GM21576 (cell line): ENCODE measurements around the gene CARD11.
A peak's percentile ranks its signal among the peaks of the same experiment; 100 is the strongest.

Source experiments
- ATAC-seq: cut with Tn5 transposase; IDR thresholded peaks from one replicate; pipeline ENCODE4 v1.9.1; 2021; ENCODE audit warnings: mild to moderate bottlenecking, moderate library complexity; ENCODE audit not compliant: unreplicated experiment

Gene CARD11

DNA sequence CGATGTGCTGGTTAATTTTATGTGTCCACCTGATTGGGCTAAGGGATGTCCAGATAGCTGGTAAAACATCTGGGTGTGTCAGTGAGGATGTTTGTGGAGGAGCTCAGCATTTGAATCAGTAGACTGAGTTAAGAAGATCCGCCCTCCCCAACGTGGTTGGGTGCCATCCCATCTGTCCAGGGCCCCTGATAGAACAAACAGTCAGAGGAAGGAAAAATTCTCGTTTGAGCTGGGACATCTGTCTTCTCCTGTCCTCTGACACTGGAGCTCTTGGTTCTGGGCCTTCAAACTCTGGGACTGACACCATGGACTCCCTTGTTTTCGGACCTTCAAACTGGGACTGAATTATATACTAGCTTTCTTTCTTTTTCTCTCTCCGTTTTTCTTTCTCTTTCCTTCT is 59.6 kb downstream of the CARD11 start:
- ATAC-seq, result no peak

DNA sequence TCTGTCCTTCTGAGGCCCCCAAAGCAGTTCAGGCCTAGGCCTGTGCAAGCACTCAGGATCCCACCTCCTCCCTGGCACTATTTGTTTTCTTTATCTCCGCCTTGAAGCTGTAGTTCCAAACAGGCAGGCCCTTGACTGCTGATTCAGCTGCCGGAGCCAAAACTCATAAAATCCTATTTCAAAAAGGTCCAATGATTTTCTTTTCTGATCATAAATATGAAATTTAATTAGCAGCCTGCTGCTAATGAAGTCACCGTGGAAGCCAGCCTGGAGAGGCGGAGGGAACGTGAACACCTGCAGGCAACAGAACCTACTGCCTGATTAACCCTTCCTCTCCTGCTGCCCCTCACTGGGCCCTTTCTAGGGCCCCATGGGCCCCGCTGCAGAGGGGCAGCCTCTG is 60.1 kb downstream of the CARD11 start:
- ATAC-seq, result no peak

DNA sequence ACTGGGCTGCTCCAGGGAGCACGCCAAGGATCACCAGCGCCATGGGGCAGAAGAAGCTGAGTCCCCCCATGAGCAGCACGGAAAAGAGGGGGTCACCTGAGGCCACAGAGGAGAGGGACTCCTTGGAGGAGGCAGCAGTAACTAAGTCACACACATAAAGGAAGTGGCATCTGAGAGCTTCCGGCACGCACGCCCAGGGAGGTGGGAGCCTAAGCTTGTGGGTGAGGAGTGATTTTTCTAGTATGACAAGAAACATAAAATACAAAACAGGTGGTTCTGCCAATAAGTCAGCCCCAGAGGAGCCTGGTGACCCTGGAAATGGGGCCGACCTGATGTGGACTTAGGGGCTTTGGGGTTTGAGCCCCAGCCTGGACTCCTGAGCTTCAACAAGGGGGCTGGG is 60.8 kb downstream of the CARD11 start:
- no peak for ATAC-seq

DNA sequence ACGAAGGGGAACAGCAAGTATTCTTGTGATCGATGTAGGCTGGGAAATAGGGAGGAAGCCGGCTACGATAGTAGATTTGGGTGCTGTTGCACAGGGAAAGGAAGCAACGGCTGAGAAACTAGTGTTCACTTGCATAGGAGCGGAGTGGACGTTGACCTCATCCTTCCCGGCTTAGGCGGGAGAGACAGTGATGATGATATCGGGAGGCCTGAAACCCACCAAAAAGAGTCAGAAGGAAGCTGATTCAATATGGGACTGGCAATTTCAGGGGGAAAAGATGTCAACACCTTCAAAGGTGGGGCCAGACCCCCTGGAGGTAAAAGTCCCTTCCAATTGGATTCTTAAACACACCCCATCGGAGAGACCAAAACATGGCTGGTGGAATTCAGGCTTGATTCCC is 61.3 kb downstream of the CARD11 start:
- no peak for ATAC-seq

DNA sequence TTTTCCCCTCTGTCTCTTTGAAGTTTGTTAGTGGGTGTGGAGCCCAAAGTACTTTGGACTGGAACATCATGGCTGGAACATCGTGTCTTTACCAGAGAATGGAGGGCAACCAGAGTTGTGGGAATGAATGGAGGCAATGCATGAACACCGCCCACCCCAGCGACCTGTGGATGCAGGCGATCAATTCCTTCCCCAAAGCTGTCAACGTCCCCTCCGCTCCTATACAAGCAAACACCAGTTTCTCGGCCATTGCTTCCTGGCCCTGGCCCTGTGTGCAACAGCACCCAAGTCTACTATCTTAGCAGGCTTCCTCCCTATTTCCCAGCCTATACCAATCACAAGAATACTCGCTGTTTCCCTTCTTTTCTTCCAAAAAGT is 62.6 kb downstream of the CARD11 start:
- no peak for ATAC-seq

DNA sequence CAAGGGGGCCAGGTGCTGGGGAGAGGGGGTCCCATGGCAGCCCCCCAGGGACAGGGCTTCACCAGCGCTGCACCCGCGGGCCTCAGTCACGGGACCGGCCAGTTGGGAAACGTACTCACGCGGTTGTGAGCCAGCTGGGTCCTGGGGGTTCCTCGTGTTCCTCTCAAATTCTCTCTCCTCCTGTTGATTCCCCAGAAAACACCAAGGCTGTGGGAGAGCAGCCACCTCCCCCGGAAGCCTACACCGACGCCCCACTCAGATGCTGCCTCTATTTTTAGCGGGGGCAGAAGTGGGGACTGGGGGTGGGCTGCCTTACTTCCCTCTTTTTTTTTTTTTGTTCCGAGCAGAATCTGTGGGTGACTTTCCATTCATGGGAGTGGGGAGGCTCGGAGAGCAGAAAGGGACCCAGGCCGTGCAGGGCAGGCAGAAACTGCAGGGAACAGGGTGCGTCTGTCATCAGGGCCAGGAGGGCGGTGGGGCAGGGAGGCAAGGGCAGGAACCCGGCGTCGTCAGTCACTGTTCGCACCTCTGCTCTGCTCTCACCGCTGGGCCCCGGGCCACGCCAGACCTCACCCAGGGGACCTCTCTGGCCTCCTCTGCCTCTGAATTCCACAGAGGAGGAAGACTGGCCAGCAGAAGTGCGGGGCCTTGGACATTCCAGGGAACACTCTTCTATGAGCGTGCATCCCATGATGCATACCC is 63.1 kb downstream of the CARD11 start:
- ATAC-seq, result no peak

DNA sequence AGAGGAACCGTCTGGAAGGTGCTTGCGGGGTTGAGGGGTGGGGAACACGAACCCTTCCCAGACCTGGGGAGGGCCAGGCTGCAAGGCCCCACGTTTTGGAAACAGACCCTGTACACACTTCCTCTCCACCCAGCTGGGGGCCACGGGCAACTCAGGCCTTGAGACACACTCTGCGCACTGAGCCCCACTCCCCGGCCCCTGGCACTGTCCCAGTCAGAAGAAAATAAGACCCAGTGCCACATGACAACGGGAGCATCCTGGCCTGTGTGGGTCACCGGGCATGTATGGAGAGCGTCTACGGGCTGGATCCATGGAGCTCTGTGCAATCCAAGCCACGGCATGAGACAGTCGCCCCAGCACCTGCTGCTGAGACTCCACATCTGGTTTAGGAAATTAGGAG is 63.7 kb downstream of the CARD11 start:
- no peak for ATAC-seq

DNA sequence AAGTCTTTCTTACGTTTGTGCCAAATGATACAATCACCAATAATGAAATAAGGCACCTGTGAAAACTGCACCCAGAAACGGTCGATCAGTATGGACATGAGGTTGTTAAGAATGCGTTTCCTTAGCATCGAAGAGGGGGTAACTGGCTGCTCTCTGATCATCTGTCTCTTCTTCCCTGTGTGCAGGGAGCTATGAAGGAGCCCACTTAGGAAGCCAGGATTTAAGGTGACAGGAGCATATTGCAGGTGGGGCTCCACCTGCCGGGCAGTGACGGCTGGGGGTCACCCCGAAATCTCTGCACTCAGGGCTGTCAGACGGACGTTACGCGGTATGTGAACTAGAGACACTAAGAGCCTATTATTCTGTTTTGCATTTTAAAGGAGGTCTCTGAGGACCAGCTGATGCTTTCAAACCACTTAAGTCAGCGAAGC is 64.5 kb downstream of the CARD11 start:
- ATAC-seq, result no peak

DNA sequence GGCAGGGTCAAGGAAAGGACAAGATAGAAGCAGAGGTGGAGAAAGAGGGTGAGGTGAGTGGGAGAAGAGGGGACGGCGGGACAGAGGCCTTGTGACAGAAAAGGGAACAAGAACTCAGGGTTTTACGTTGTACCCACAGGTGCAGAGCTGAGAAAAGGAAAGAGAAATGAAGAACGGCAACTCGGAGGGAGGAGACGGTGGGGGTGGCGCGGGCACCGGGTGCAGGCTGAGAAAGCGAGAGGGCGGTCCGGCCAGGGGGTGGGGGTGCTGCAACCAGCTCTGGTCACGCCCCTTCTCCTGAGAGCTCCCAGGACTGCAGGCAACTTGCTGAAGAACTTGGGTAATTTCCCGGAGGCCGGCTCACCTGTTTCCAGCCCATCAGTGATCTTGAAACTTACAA is 65.3 kb downstream of the CARD11 start:
- ATAC-seq, result peak; percentile 82

DNA sequence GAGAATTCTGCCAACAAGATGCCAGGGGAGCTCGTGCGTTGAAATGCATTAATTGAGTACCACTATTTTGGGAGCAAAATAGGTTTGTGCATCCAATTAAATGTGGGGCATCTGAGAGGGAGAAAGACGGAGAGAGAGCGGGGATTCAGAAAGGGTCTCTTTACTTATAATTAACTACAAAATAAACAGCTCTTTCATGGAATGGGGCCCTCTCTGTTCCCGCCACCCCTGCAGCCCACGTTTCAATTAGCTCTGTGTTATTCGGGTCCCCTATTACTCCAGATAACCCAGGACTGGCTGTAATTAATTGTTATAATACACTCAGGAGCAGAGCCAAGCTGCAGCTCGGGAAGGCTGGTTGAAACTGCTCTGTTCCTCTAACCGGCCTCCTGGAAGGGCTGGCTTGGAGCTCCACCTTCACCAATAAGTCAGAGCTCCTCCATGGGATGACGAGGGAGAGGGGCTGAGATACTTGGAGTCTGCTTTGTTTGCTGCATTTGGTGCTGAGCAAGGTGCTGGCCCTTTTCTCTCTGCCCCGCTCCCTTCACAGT is 67.8 kb downstream of the CARD11 start:
- ATAC-seq, result no peak

DNA sequence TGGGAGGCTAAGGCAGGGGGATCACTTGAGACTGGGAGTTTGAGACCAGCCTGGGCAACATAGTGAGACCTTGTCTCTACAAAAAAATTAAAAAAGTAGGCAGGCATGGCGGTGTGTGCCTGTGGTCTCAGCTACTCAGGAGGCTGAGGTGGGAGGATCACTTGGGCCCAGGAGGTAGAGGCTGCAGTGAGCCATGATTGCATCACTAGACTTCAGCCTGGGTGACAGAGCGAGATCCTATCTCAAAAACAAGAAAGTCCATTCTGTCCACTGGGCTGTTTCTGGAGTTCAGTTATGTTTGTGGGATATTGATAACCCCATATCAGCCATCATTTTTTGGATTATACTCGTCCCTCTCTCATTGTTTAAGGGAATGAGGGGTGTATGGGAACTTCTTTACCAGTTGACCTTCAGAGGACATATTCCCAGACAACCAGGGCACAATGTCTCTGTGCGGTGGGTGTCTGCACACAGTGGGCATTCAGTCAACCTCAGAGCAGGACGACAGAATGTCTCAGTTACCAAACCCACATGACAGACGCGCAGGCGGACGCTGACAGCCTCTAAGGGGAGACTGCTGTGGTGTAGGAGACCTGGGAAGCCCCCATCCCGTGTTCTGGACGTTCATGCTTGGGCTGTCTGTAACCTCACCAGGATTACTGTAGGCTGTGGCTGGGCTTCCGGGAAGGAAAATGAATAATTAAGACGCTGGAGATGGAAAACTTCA is 69.4 kb downstream of the CARD11 start:
- no peak for ATAC-seq

DNA sequence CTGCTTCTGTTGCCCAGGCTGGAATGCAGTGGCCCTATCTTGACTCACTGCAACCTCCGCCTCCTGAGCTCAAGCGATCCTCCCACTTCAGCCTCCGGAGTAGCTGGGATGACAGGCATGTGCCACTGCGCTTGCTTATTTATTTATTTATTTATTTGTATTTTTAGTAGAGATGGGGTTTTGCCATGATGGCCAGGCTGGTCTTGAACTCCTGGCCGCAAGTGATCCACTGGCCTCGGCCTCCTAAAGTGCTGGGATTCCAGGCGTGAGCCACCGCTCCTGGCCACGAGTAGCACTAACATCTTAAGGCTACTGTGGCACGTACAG is 70.9 kb downstream of the CARD11 start:
- ATAC-seq, result no peak

DNA sequence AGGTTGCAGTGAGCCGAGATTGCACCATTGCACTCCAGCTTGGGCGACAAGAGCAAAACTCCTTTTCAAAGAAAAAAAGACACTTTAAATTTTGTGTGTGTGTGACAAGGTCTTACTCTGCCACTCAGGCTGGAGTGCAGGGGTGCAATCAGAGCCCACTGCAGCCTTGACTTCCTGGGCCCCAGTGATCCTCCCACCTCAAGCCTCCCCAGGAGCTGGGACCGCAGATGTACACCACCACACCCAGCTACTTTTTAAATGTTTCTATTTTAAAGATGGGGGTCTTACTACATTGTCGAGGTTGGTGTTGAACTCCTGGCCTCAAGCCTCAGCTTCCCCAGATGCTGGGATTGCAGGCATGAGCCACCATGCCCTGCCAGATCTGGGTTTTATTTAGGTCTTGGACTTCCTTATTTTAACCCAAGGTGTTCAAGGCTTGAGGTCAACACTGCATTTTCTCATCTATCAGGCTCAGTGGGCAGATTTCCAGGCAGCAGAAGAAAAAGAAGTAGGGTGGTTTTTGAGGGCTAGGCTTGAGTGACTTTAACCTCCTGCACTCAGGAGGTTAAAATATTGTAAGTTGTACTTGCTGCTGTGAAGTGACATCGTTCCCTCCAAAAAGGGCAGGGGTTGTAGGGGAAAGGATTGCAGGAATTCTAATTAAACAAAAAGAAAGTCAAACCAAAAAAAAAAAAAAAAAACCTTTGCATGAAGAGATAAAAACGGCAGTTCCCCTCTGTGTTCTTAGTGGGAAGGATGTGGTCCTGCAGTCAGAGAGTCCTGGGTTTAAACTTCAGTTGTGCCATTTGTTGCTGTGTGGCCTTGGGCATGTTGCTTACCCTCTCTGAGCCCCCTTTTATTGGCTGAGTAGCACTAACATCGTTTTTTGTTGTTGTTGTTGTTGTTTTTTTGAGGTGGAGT is 71.5 kb downstream of the CARD11 start:
- ATAC-seq, result peak; percentile 76

DNA sequence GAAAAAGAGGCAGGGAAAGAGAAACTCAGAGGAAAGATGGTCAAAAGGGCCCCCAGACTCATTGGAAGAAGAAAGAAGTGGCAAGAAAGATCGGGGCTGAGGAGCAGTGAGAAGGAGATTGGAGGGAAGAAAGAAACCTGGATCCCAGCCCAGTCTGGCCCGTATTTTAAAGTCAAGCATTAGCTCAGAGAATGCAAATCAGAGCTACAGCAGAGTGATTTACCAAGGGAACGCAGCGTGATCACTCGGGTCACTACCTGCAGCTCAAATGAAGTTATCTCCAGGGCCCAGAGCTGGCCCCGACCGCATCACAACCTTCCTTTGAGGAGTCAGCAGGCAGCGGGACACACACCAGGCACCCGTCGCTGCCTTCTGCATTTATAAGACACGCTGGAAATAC is 72.8 kb downstream of the CARD11 start:
- ATAC-seq, result no peak

DNA sequence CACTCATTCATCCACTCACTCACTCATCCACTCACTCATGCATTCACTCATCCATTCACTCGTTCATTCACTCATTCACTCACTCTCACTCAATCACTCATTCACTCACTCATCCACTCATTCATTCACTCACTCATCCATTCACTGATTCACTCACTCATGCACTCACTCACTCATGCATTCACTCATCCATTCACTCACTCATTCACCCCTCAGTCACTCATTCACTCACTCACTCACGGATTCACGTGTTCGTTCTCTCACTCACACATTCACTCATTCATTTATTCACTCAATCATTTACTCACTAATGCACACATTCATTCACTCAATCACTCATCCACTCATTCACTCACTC is 73.4 kb downstream of the CARD11 start:
- ATAC-seq, result no peak

DNA sequence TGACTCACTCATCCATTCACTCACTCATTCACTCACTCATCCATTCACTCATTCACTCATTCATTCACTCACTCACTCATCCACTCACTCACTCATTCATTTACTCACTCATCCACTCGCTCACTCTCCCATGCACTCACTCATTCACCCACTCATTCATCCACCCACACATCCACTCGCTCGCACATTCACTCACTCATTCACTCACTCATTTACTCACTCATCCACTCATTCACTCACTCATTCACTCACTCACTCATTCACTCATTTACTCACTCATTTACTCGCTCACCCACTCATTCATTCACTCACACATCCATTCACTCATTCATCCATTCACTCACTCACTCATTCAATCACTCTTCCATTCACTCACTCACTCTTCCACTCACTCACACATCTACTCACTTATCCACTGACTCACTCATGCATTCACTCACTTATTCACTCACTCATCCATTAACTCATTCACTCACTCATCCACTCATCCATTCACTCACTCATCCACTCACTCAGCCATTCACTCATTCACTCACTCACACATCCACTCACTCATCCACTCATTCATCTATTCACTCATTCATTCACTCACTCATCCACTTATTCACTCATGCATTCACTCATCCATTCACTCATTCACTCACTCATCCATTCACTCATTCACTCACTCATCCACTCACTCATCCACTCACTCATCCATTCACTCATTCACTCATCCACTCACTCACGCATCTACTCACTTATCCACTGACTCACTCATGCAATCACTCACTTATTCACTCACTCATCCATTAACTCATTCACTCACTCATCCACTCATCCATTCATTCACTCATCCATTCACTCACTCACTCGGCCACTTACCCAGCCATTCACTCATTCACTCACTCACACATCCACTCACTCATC is 74.0 kb downstream of the CARD11 start:
- no peak for ATAC-seq

DNA sequence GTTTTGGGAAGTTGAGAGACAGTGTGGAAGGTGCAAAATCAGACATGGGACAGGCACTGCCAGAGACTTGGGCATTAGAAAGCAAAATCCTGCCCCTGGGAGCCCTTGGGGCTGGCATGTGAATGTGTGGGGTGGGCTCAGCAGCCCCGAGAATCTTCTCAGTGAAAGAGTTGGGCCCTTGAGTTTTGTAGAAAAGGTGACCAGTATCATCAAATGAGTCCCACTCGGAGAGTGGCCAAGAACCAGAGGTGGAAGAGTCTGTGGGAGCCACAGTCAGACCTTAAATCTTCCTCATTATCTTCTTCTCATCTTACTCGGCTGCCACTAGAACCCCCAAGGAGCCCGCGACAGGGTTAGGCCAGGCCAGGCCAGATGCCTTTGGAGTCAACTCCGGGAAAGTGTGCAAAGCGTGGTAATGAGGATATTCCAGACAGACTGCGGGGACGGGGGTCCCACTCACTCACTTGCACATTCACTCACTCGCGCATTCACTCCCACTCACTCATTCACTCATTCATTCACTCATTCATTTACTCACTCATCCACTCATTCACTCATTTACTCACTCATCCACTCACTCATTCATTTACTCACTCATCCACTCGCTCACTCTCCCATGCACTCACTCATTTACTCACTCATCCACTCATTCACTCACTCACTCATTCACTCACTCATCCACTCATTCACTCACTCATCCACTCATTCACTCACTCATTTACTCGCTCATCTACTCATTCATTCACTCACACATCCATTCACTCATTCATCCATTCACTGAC is 74.9 kb downstream of the CARD11 start:
- ATAC-seq, result no peak

DNA sequence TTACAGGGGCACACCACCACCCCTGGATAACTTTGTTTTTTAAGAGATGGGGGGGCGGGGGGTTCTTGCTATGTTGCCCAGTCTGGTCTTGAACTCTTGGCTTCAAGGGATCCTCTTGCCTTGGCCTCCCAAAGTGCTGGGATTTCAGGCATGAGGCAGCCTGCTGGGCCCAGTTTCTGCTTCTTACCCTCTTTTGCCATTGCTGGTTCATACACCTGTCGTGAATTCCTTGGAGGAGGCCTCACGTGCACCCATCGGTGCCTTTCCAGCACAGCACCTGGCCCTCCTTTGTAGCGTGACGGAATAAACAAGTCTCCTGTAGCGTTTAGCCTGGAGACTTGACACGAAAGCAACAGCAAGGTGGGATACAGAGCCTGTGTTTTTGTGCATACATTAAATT is 75.5 kb downstream of the CARD11 start:
- no peak for ATAC-seq

DNA sequence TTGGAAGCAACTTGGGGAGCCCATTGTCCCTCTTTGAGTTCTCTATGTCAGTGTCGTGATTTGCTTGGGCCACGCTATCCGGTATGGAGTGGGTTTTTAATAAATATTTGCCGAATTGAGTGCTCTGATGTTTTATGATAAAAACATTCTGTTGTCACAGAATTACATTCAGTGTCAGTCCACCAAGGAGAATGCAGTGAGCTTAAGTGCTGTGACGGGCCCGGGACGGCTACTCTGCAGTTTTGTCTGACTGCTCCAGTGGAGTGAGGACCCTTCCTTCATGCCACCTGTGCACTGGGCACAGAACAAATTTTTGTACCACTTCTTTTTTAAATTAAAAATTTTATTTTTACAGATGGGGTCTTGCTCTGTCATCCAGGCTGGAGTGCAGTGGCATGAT is 76.0 kb downstream of the CARD11 start:
- ATAC-seq, result no peak

DNA sequence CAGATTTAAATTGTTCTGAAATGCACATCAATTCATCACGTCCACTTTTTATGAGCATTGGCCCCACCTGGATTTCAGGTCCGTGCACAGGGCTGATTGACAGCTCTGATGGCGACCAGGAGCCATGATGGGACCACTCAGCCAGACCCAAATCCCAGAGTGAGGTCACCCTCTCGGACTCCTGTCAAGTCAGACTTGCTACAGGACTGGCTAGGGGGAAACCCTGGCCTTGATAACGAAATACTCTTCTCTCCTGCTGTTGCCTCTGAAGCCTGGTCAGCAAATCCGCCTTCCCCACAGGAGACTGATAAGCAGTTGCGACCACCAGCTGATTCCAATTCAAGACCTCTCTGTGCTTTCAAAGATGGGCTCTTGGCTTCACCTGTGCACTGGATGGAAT is 76.4 kb downstream of the CARD11 start:
- no peak for ATAC-seq
